Prostate gland (tissue), 2 donors: ENCODE results near the gene DYNC1I1. TPM values are rescaled to one million over a fixed set of nuclear protein-coding genes. Genes with fewer than 3 reads are reported as not detected.

ENCODE experiments used
- DNase-seq: peaks from one replicate; pipeline ENCODE4 v3.0.0-alpha.2; 2019; ENCODE audit warnings: low spot score
- H3K27ac ChIP-seq, 2 donors: fragments of 200-600 bp; sonication (generic); 2 replicates each; pipeline ENCODE4 v1.5.1; 2017 to 2019
- H3K27me3 ChIP-seq: fragments of 200-600 bp; sonication (generic); replicated peaks from 2 replicates; pipeline ENCODE4 v1.5.1; 2019; ENCODE audit not compliant: insufficient read depth
- H3K36me3 ChIP-seq, 2 donors: fragments of 200-600 bp; sonication (generic); 1 replicate in 1 of 2; 2 replicates in 1 of 2; pipeline versions ENCODE4 v1.5.1 to v1.8.1; 2017 to 2019
- H3K4me1 ChIP-seq: fragments of 200-600 bp; sonication (generic); replicated peaks from 2 replicates; pipeline ENCODE4 v1.5.1; 2019
- H3K4me3 ChIP-seq, 2 donors: fragments of 200-600 bp; sonication (generic); 2 replicates each; pipeline ENCODE4 v1.5.1; 2017 to 2019
- H3K9me3 ChIP-seq: fragments of 200-600 bp; sonication (generic); 2 replicates; pipeline ENCODE4 v1.5.1; 2017
- POLR2A ChIP-seq: fragments of 450-650 bp; IDR thresholded peaks from one replicate; pipeline ENCODE4 v1.6.1; 2016; ENCODE audit warnings: antibody characterized with exemption, mild to moderate bottlenecking
- POLR2AphosphoS5 ChIP-seq: sonication (generic); formaldehyde crosslinking; IDR thresholded peaks from one replicate; pipeline ENCODE4 v1.6.1; 2017; ENCODE audit warnings: antibody characterized with exemption
- WGBS: methylation state at CpG from one replicate; pipeline ENCODE4 v1.1.5; 2018; 5-methylcytosine and 5-hydroxymethylcytosine counted together
- intact Hi-C: fragments of 100-400 bp; cut with DNase I; formaldehyde crosslinking; loops from one replicate; pipeline ENCODE4 v1.14.2; 2022
- total RNA-seq, 2 donors: library from RNA; depleted of rRNA; stranded (reverse); fragments of >200 nt; gene quantifications; one replicate each; pipeline ENCODE4 v1.1.0, GENCODE V29; 2016
- TF ChIP-seq, protein P1 (sequence below), 4 experiments: fragments of 200-600 bp in 2 of 4; fragments of 450-650 bp in 2 of 4; sonication (generic) in 2 of 4; IDR thresholded peaks; 1 replicate in 3 of 4; 2 replicates in 1 of 4; pipeline ENCODE4 v1.5.1; 2016 to 2019; ENCODE audit warnings: antibody characterized with exemption in 4 of 4, mild to moderate bottlenecking in 2 of 4, moderate library complexity in 2 of 4

The DYNC1I1 gene
- total RNA-seq, 2 donors from 2014 or later: 4.4 to 5.1 TPM

DNA sequence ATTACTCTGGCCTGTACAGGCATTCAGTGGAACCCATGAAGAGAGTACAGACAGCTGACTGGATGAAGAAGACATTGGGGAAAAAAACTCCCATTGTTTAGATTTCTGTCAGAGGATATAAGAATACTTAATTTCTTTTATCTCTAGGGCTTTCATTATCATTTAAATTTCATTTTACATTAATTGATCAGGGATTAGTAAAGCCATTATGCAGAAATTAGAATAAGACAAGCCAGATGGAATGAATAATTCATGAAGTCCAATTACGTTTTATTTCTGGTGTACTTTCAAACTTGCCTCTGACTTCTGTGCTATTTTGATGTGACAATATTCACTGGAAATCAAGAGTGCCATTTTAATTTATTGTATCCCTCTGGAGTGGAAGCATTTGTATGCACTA, 302.5 kb downstream of the DYNC1I1 start:
- H3K4me3 ChIP-seq: no peak overlapping the region
- TF ChIP-seq POLR2A (no peak), POLR2AphosphoS5 (no peak)
- TF ChIP-seq, protein P1, sequence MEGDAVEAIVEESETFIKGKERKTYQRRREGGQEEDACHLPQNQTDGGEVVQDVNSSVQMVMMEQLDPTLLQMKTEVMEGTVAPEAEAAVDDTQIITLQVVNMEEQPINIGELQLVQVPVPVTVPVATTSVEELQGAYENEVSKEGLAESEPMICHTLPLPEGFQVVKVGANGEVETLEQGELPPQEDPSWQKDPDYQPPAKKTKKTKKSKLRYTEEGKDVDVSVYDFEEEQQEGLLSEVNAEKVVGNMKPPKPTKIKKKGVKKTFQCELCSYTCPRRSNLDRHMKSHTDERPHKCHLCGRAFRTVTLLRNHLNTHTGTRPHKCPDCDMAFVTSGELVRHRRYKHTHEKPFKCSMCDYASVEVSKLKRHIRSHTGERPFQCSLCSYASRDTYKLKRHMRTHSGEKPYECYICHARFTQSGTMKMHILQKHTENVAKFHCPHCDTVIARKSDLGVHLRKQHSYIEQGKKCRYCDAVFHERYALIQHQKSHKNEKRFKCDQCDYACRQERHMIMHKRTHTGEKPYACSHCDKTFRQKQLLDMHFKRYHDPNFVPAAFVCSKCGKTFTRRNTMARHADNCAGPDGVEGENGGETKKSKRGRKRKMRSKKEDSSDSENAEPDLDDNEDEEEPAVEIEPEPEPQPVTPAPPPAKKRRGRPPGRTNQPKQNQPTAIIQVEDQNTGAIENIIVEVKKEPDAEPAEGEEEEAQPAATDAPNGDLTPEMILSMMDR (IDR thresholded peaks at IDR 0.05): no peak
- no peaks in the 10 kb centered on the region for H3K27me3 ChIP-seq
- H3K4me1 ChIP-seq: no peaks in the 10 kb centered on the region
- no peaks in the 10 kb centered on the region for H3K36me3 ChIP-seq
- no peak for DNase-seq
- intact Hi-C loops: loop anchor here (10.0 kb wide), 1 partner anchor 160 kb away; no protein-coding TSS in a partner anchor
- H3K27ac ChIP-seq: no peak overlapping the region
- H3K9me3 ChIP-seq: no peaks in the 10 kb centered on the region
- 70% methylated on average over 1 of the region's 1 CpG for WGBS

DNA sequence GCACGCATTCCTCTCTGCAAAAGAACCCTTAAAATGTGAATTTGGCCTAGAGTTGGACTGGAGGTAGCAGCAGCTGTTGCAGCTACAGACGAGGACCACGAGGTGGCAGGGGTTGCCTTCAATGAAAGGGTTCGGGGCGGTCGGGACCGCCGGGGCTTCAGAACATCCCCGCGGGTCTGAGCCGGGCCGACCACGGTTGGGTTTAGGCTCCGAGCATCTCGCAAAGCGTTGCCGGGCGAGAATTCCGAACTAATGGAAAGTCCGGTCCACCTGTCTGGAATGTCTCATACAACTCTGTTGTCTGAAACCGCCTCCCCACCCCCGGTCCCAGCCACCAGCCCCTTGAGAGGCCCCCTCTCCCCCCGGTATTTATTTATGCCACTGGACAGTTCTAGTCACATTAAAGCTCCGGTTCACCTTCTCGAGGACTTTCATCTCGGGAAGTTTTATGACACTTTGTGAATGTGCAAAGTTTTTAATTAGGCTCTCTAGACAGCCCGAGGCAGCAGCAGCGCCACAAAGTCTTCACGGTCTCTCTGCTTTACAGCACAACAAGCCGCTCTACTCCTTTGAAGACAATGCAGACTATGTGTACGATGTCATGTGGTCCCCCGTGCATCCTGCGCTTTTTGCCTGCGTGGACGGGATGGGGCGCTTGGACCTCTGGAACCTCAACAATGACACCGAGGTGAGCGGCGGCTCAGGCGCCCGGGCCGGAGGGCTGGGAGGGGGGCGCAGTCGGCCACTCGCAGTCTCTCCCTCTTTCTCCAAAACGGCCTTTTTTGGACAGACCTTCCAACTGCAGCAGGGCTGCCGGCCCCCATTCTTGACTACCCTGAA, 303.4 kb downstream of the DYNC1I1 start:
- TF ChIP-seq, protein P1 (IDR thresholded peaks at IDR 0.05): peak; percentile 58 to 74 (median 66)
- TF ChIP-seq POLR2AphosphoS5: no peak
- Histone ChIP-seq H3K4me3 (peak overlapping the region; percentile 22 to 34), H3K27me3 (no peaks in the 10 kb centered on the region), H3K9me3 (no peaks in the 10 kb centered on the region), H3K27ac (no peak overlapping the region), H3K36me3 (no peaks in the 10 kb centered on the region), H3K4me1 (no peaks in the 10 kb centered on the region)
- intact Hi-C loops: loop anchor here (2.0 to 10.0 kb wide), 2 partner anchors 161 to 951 kb away; no protein-coding TSS in a partner anchor
- DNase-seq: peak; percentile 45
- WGBS: under 1% methylated on average over 47 of the region's 47 CpGs

DNA sequence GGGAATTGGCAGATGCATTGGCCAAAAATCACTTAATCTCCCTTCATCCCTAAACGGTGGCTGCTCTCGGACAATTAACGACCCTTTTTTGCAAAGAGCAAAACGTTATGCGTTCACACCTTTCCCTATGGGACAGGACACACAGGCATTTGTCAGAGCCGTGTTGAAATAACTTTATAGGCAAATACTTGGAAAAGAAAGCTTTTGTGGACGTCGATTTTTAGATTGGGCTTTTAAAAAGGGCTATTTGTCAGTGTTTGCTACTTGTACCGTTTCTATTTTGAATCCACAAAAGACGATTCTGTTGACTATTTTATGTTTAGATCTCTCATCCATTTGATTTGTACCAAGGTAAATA, 304.0 kb downstream of the DYNC1I1 start:
- no peaks in the 10 kb centered on the region for H3K27me3 ChIP-seq
- no peak for TF ChIP-seq POLR2AphosphoS5
- no peak for TF ChIP-seq POLR2A
- TF ChIP-seq, protein P1 (IDR thresholded peaks at IDR 0.05): no peak
- no peak for DNase-seq
- peak overlapping the region in 1 of 2 donors; percentile 34 for H3K4me3 ChIP-seq
- no peak overlapping the region for H3K27ac ChIP-seq
- intact Hi-C loops: loop anchor here (2.0 to 10.0 kb wide), 2 partner anchors 162 to 950 kb away; no protein-coding TSS in a partner anchor
- 12% methylated on average over 10 of the region's 10 CpGs for WGBS
- H3K4me1 ChIP-seq: no peaks in the 10 kb centered on the region
- H3K9me3 ChIP-seq: no peaks in the 10 kb centered on the region
- H3K36me3 ChIP-seq: no peaks in the 10 kb centered on the region

DNA sequence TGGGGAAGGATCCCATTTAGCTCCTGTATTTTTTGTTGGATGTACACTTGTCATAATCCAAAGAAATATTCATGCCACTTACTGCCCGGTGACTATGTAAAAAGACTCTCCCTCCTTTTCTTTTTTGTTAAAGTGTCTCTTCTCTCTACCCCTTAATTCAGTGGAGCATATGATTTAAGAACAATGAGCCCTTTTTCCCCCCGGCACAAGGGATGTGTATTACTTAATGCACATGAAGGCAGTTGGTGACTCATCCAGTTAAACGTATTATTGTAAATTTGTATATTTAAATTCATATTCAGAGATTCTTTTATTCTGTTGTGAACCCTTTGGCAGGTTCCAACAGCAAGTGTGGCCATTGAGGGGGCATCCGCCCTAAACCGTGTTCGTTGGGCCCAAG, 307.7 kb downstream of the DYNC1I1 start:
- WGBS: 80% methylated on average over 6 of the region's 6 CpGs
- Histone ChIP-seq H3K27ac (no peak overlapping the region), H3K4me1 (no peaks in the 10 kb centered on the region), H3K4me3 (no peak overlapping the region), H3K36me3 (no peaks in the 10 kb centered on the region), H3K27me3 (no peaks in the 10 kb centered on the region), H3K9me3 (no peaks in the 10 kb centered on the region)
- no peak for TF ChIP-seq POLR2A
- TF ChIP-seq, protein P1 (IDR thresholded peaks at IDR 0.05): no peak
- TF ChIP-seq POLR2AphosphoS5: no peak
- no peak for DNase-seq
- intact Hi-C loops: no loop called here
